GM12878 (cell line): ENCODE data around the gene ACACB. TPM values are rescaled to one million over a fixed set of nuclear protein-coding genes. Genes with fewer than 3 reads are reported as not detected.

Experiments used
- ATAC-seq: fragments of 200-7000 bp; cut with Tn5 transposase; 3 replicates; pipeline ENCODE4 v1.9.1; 2020; ENCODE audit warnings: mild to moderate bottlenecking, moderate library complexity
- BruUV-seq: library from RNA; stranded (reverse); fragments of 400-500 nt; replicated peaks from 2 replicates; lab custom pipeline; 2021; lab: Mats Ljungman, UMichigan
- CTCF ChIA-PET: fragments of 300-600 bp; sonication (Branson Sonifier 250); formaldehyde crosslinking; extraction: SDS; loops from one replicate; lab custom pipeline; 2021; ENCODE audit warnings: inconsistent platforms; lab: Yijun Ruan, JAX
- POLR2A ChIA-PET: fragments of 350-600 bp; formaldehyde crosslinking; extraction: SDS; loops from one replicate; lab custom pipeline; 2021; ENCODE audit warnings: inconsistent platforms; lab: Charles Lee
- RAD21 ChIA-PET: fragments of 300-600 bp; sonication (Branson Sonifier 250); formaldehyde crosslinking; loops from one replicate; lab custom pipeline; 2023; ENCODE audit warnings: antibody characterized with exemption; ENCODE audit not compliant: unreplicated experiment; lab: Charles Lee
- SMC1A ChIA-PET: fragments of 300-600 bp; sonication (Branson Sonifier 250); formaldehyde crosslinking; loops from one replicate; lab custom pipeline; 2023; ENCODE audit not compliant: unreplicated experiment, uncharacterized antibody; lab: Charles Lee
- DNase-seq: peaks from one replicate; pipeline ENCODE4 v3.0.0-alpha.2; 2011; ENCODE audit warnings: low read depth, low spot score
- FAIRE-seq: peaks from 3 replicates; lab custom pipeline; 2011; peaks lifted over from hg19 to GRCh38; lab: Jason Lieb, UNC
- H2AFZ ChIP-seq: 2 replicates; pipeline ENCODE4 v1.6.0; 2011; ENCODE audit warnings: low read depth, low read length, control low read depth; ENCODE audit not compliant: control insufficient read depth
- H3K27ac ChIP-seq: 2 replicates; pipeline ENCODE4 v1.5.1; 2011; ENCODE audit warnings: control low read depth; ENCODE audit not compliant: control insufficient read depth, insufficient read depth
- H3K27me3 ChIP-seq, 2 experiments: replicated peaks in 1 of 2; 2 replicates each; pipeline versions ENCODE4 v1.6.0 to v1.6.1; 2011; ENCODE audit warnings: low read length in 1 of 2; ENCODE audit not compliant: control insufficient read depth in 2 of 2, insufficient read depth in 2 of 2
- H3K36me3 ChIP-seq, 2 experiments: 2 replicates each; pipeline ENCODE4 v1.5.1; 2011; ENCODE audit warnings: low read length in 1 of 2; ENCODE audit not compliant: control insufficient read depth in 2 of 2, insufficient read depth in 2 of 2
- H3K4me1 ChIP-seq: 2 replicates; pipeline ENCODE4 v1.6.1; 2011; ENCODE audit warnings: mild to moderate bottlenecking, low read length, moderate library complexity, mixed read lengths; ENCODE audit not compliant: control insufficient read depth, insufficient read depth
- H3K4me2 ChIP-seq: 2 replicates; pipeline ENCODE4 v1.6.0; 2011; ENCODE audit warnings: control low read depth; ENCODE audit not compliant: control insufficient read depth, insufficient read depth
- H3K4me3 ChIP-seq: fragments of 200-600 bp; sonication (generic); 2 replicates; pipeline ENCODE4 v1.5.1; 2016
- H3K79me2 ChIP-seq: 2 replicates; pipeline ENCODE4 v1.6.0; 2011; ENCODE audit warnings: low read length; ENCODE audit not compliant: control insufficient read depth, insufficient read depth
- H3K9ac ChIP-seq: 2 replicates; pipeline ENCODE4 v1.8.0; 2011; ENCODE audit warnings: low read length, control low read depth, mixed read lengths; ENCODE audit not compliant: control insufficient read depth, insufficient read depth
- H3K9me3 ChIP-seq: replicated peaks from 3 replicates; pipeline ENCODE4 v1.5.1; 2011; ENCODE audit warnings: mild to moderate bottlenecking, low read length; ENCODE audit not compliant: control insufficient read depth, insufficient read depth
- H4K20me1 ChIP-seq: 2 replicates; pipeline ENCODE4 v1.6.0; 2011; ENCODE audit not compliant: control insufficient read depth, insufficient read depth
- CBX3 ChIP-seq: fragments of 200-600 bp; sonication (generic); IDR thresholded peaks from 2 replicates; pipeline ENCODE4 v1.6.1; 2016; ENCODE audit warnings: low read depth, borderline replicate concordance
- CEBPB ChIP-seq, 2 experiments: fragments of 150-350 bp in 1 of 2; IDR thresholded peaks; 2 replicates each; pipeline ENCODE4 v1.6.1; 2012 to 2014; ENCODE audit warnings: low read depth in 2 of 2, low read length in 2 of 2, borderline replicate concordance in 1 of 2, inconsistent platforms in 1 of 2
- CTCF ChIP-seq, 3 experiments: IDR thresholded peaks in 2 of 3; conservative IDR thresholded peaks in 1 of 3; 2 replicates each; pipeline ENCODE4 v1.5.1; 2011; ENCODE audit warnings: low read depth in 3 of 3, low read length in 3 of 3, mild to moderate bottlenecking in 3 of 3, control low read depth in 2 of 3, moderate library complexity in 2 of 3, inconsistent platforms in 1 of 3, mixed read lengths in 1 of 3; ENCODE audit not compliant: control insufficient read depth in 2 of 3, insufficient read depth in 1 of 3; ENCODE audit errors: extremely low read depth in 1 of 3
- DPF2 ChIP-seq: fragments of 450-650 bp; IDR thresholded peaks from 2 replicates; pipeline ENCODE4 v1.6.1; 2017; ENCODE audit warnings: mild to moderate bottlenecking
- MXI1 ChIP-seq: fragments of 150-350 bp; IDR thresholded peaks from 2 replicates; pipeline ENCODE4 v1.6.1; 2011; ENCODE audit warnings: low read depth, mild to moderate bottlenecking, inconsistent platforms, low read length, improper control_type of control experiment
- MYB ChIP-seq: fragments of 150-350 bp; IDR thresholded peaks from 2 replicates; pipeline ENCODE4 v1.6.1; 2014; ENCODE audit warnings: mild to moderate bottlenecking, low read depth, low read length, borderline replicate concordance
- RAD21 ChIP-seq: IDR thresholded peaks from 2 replicates; pipeline ENCODE4 v1.6.1; 2011; ENCODE audit warnings: mild to moderate bottlenecking, low read depth, low read length, moderate library complexity; ENCODE audit not compliant: insufficient read depth
- RFX5 ChIP-seq: IDR thresholded peaks from 2 replicates; pipeline ENCODE4 v1.6.1; 2011; ENCODE audit warnings: low read depth, low read length, improper control_type of control experiment
- STAT1 ChIP-seq: fragments of 450-650 bp; conservative IDR thresholded peaks from 2 replicates; pipeline ENCODE4 v1.6.1; 2014; ENCODE audit warnings: antibody characterized with exemption, mild to moderate bottlenecking
- ZNF217 ChIP-seq: fragments of 450-650 bp; IDR thresholded peaks from 2 replicates; pipeline ENCODE4 v1.6.1; 2017; ENCODE audit warnings: antibody characterized with exemption, mild to moderate bottlenecking
- WGBS: methylation state at CpG from one replicate; pipeline ENCODE4 v1.1.6; 2016; ENCODE audit warnings: low lambda C conversion rate; ENCODE audit not compliant: insufficient replicate concordance, insufficient coverage; ENCODE audit errors: missing lambda C conversion rate; 5-methylcytosine and 5-hydroxymethylcytosine counted together
- in situ Hi-C: fragments of 300-500 bp; cut with MboI; formaldehyde crosslinking; loops from 9 replicates; pipeline ENCODE4 v1.14.3; 2018; ENCODE audit warnings: mixed read lengths
- intact Hi-C: fragments of 100-400 bp; cut with micrococcal nuclease; formaldehyde crosslinking; loops from one replicate; pipeline ENCODE4 v1.14.2; 2022; ENCODE audit not compliant: unreplicated experiment
- polyA plus RNA-seq, 11 experiments: library from polyadenylated mRNA; depleted of rRNA in 4 of 11; unstranded in 6 of 11; stranded (reverse) in 5 of 11; fragments of >200 nt; fragmentation: Nextera tagmentation in 4 of 11; fragmentation: Illumina TruSeq in 1 of 11; extraction: Ambion mirVana in 4 of 11; extraction: Trizol in 1 of 11; gene quantifications; 1 replicate in 1 of 11; 2 replicates in 10 of 11; pipeline versions ENCODE4 v1.2.1 to v1.2.3, GENCODE V29; 2011 to 2016; ENCODE audit warnings: inconsistent platforms in 2 of 11, missing spikeins in 2 of 11, low read depth in 1 of 11
- total RNA-seq, 4 experiments: library from RNA; depleted of rRNA in 3 of 4; stranded (reverse); fragments of >200 nt in 3 of 4; fragmentation: Illumina TruSeq in 1 of 4; extraction: Trizol in 1 of 4; gene quantifications; 2 replicates each; pipeline versions ENCODE4 v1.2.1 to v1.2.3, GENCODE V29; 2013 to 2021
- TF ChIP-seq, protein P1 (sequence below): fragments of 450-650 bp; formaldehyde crosslinking; IDR thresholded peaks from 2 replicates; pipeline ENCODE4 v1.4.0; 2022; ENCODE audit warnings: mild to moderate bottlenecking, moderate library complexity
- TF ChIP-seq, protein P2 (sequence below): fragments of 450-650 bp; IDR thresholded peaks from 2 replicates; pipeline ENCODE4 v1.6.1; 2017; ENCODE audit warnings: borderline replicate concordance
- TF ChIP-seq, protein P3 (sequence below): fragments of 150-350 bp; IDR thresholded peaks from 2 replicates; pipeline ENCODE4 v1.6.1; 2016; ENCODE audit warnings: low read depth, low read length

ACACB gene
- total and polyA plus RNA-seq, 10 of the 15 experiments (the other 5 are each of a cell fraction or from before 2014, with no cell fraction given): 0.05 to 1.9 (median 0.38) TPM; not detected in 2

- H3K4me3 ChIP-seq: no peak overlapping the region
- WGBS: 30% methylated on average over 5 of the region's 5 CpGs
- no peaks in the 10 kb centered on the region for H3K79me2 ChIP-seq
- H3K27me3 ChIP-seq: no peaks in the 10 kb centered on the region
- no peaks in the 10 kb centered on the region for H4K20me1 ChIP-seq
- FAIRE-seq (no peak), DNase-seq (no peak), ATAC-seq (no peak)
- H3K4me2 ChIP-seq: no peak overlapping the region
- CTCF ChIA-PET: no interaction called here
- no peaks in the 10 kb centered on the region for H3K36me3 ChIP-seq
- H3K9ac ChIP-seq: no peak overlapping the region
- RAD21 ChIA-PET: no interaction called here
- SMC1A ChIA-PET: no interaction called here
- no TSS peak for BruUV-seq
- in situ Hi-C loops (no loop called here), intact Hi-C loops (no loop called here)
- no peak overlapping the region for H2AFZ ChIP-seq
- no peak overlapping the region for H3K27ac ChIP-seq
- no peaks in the 10 kb centered on the region for H3K9me3 ChIP-seq
- no peaks in the 10 kb centered on the region for H3K4me1 ChIP-seq
- POLR2A ChIA-PET: no interaction called here
- TF ChIP-seq RAD21 (no peak), ZNF217 (no peak), CTCF (IDR thresholded peaks at IDR 0.05 in 2 of 3, conservative IDR thresholded peaks at IDR 0.05 in 1 of 3; ENCODE audit: control insufficient read depth in 2 of 3, extremely low read depth in 1 of 3, insufficient read depth in 1 of 3, low read depth in 3 of 3, low read length in 3 of 3) (no peak), CBX3 (no peak), STAT1 (no peak), MYB (no peak), DPF2 (no peak), CEBPB (IDR thresholded peaks at IDR 0.05; ENCODE audit: borderline replicate concordance in 1 of 2, low read depth in 2 of 2, low read length in 2 of 2) (no peak), MXI1 (no peak), RFX5 (no peak)
- TF ChIP-seq, protein P1, sequence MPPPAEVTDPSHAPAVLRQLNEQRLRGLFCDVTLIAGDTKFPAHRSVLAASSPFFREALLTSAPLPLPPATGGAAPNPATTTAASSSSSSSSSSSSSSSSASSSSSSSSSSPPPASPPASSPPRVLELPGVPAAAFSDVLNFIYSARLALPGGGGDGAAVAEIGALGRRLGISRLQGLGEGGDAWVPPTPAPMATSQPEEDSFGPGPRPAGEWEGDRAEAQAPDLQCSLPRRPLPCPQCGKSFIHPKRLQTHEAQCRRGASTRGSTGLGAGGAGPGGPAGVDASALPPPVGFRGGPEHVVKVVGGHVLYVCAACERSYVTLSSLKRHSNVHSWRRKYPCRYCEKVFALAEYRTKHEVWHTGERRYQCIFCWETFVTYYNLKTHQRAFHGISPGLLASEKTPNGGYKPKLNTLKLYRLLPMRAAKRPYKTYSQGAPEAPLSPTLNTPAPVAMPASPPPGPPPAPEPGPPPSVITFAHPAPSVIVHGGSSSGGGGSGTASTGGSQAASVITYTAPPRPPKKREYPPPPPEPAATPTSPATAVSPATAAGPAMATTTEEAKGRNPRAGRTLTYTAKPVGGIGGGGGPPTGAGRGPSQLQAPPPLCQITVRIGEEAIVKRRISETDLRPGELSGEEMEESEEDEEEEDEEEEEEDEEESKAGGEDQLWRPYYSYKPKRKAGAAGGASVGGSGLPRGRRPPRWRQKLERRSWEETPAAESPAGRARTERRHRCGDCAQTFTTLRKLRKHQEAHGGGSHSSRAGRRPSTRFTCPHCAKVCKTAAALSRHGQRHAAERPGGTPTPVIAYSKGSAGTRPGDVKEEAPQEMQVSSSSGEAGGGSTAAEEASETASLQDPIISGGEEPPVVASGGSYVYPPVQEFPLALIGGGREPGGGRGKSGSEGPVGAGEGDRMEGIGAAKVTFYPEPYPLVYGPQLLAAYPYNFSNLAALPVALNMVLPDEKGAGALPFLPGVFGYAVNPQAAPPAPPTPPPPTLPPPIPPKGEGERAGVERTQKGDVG (CRISPR knock-in tag): no peak
- TF ChIP-seq, protein P2, sequence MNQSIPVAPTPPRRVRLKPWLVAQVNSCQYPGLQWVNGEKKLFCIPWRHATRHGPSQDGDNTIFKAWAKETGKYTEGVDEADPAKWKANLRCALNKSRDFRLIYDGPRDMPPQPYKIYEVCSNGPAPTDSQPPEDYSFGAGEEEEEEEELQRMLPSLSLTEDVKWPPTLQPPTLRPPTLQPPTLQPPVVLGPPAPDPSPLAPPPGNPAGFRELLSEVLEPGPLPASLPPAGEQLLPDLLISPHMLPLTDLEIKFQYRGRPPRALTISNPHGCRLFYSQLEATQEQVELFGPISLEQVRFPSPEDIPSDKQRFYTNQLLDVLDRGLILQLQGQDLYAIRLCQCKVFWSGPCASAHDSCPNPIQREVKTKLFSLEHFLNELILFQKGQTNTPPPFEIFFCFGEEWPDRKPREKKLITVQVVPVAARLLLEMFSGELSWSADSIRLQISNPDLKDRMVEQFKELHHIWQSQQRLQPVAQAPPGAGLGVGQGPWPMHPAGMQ: no peak
- TF ChIP-seq, protein P3, sequence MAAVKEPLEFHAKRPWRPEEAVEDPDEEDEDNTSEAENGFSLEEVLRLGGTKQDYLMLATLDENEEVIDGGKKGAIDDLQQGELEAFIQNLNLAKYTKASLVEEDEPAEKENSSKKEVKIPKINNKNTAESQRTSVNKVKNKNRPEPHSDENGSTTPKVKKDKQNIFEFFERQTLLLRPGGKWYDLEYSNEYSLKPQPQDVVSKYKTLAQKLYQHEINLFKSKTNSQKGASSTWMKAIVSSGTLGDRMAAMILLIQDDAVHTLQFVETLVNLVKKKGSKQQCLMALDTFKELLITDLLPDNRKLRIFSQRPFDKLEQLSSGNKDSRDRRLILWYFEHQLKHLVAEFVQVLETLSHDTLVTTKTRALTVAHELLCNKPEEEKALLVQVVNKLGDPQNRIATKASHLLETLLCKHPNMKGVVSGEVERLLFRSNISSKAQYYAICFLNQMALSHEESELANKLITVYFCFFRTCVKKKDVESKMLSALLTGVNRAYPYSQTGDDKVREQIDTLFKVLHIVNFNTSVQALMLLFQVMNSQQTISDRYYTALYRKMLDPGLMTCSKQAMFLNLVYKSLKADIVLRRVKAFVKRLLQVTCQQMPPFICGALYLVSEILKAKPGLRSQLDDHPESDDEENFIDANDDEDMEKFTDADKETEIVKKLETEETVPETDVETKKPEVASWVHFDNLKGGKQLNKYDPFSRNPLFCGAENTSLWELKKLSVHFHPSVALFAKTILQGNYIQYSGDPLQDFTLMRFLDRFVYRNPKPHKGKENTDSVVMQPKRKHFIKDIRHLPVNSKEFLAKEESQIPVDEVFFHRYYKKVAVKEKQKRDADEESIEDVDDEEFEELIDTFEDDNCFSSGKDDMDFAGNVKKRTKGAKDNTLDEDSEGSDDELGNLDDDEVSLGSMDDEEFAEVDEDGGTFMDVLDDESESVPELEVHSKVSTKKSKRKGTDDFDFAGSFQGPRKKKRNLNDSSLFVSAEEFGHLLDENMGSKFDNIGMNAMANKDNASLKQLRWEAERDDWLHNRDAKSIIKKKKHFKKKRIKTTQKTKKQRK: no peak
- TF ChIP-seq, all 136 proteins: peak for 0
Measured at GRCh38 chr12:109244073-109244472, 127.7 kb downstream of the ACACB start.
